Measurements from ENCODE around the gene S1PR4. TPM values are rescaled to one million over a fixed set of nuclear protein-coding genes. Genes with fewer than 3 reads are reported as not detected.

S1PR4 gene
- total and polyA plus RNA-seq, 2 donors from 2014 or later: 0.67 to 5.1 TPM

GRCh38 chr19:3161453-3161852, 17.1 kb upstream of the S1PR4 start:
- H3K27ac ChIP-seq (ENCODE audit: low read depth in 2 of 2, low read length in 2 of 2): no peak overlapping the region
- DNase-seq (no peak), FAIRE-seq (no peak)
- H3K9me3 ChIP-seq (ENCODE audit: control insufficient read depth in 2 of 3, insufficient read depth in 1 of 3, low read length in 3 of 3): no peaks in the 10 kb centered on the region
- no peaks in the 10 kb centered on the region for H3K4me1 ChIP-seq (ENCODE audit: control insufficient read depth in 2 of 3, insufficient read depth in 2 of 3, low read depth in 1 of 3, low read length in 3 of 3)
- no peak overlapping the region for H3K9ac ChIP-seq (ENCODE audit: low read length in 3 of 3)
- no peaks in the 10 kb centered on the region for H3K36me3 ChIP-seq (ENCODE audit: control insufficient read depth in 2 of 3, insufficient read depth in 3 of 3, low read length in 3 of 3)
- intact Hi-C loops (cut with DNase I): no loop called here
- no peak overlapping the region for H3K4me3 ChIP-seq (ENCODE audit: low read length in 3 of 3)
- no peak for TF ChIP-seq CTCF (IDR thresholded peaks at IDR 0.05; ENCODE audit: borderline replicate concordance, extremely low read depth, insufficient read depth)
- no peaks in the 10 kb centered on the region for H3K27me3 ChIP-seq (ENCODE audit: control insufficient read depth, insufficient read depth, low read length)

- FAIRE-seq (no peak), DNase-seq (peak in 1 of 5 donors; percentile 72)
- H3K36me3 ChIP-seq (ENCODE audit: control insufficient read depth in 2 of 3, insufficient read depth in 3 of 3, low read length in 3 of 3): no peaks in the 10 kb centered on the region
- no peaks in the 10 kb centered on the region for H3K9me3 ChIP-seq (ENCODE audit: control insufficient read depth in 2 of 3, insufficient read depth in 1 of 3, low read length in 3 of 3)
- no peaks in the 10 kb centered on the region for H3K4me1 ChIP-seq (ENCODE audit: control insufficient read depth in 2 of 3, insufficient read depth in 2 of 3, low read depth in 1 of 3, low read length in 3 of 3)
- no peak for TF ChIP-seq CTCF (IDR thresholded peaks at IDR 0.05; ENCODE audit: borderline replicate concordance, extremely low read depth, insufficient read depth)
- no peak overlapping the region for H3K9ac ChIP-seq (ENCODE audit: low read length in 3 of 3)
- no peak overlapping the region for H3K4me3 ChIP-seq (ENCODE audit: low read length in 3 of 3)
- intact Hi-C loops (cut with DNase I): no loop called here
- no peak overlapping the region for H3K27ac ChIP-seq (ENCODE audit: low read depth in 2 of 2, low read length in 2 of 2)
- no peaks in the 10 kb centered on the region for H3K27me3 ChIP-seq (ENCODE audit: control insufficient read depth, insufficient read depth, low read length)
These were observed 15.9 kb upstream of the S1PR4 start for GRCh38 chr19:3162418-3163229.

- FAIRE-seq: no peak
- intact Hi-C loops (cut with DNase I): no loop called here
- no peak overlapping the region for H3K27ac ChIP-seq (ENCODE audit: low read depth in 2 of 2, low read length in 2 of 2)
These were observed 15.2 kb upstream of the S1PR4 start for GRCh38 chr19:3163230-3163886.

More at GRCh38 chr19:3163230-3163886, 15.2 kb upstream of the S1PR4 start:
- Histone ChIP-seq H3K4me1 (ENCODE audit: control insufficient read depth in 2 of 3, insufficient read depth in 2 of 3, low read depth in 1 of 3, low read length in 3 of 3) (no peaks in the 10 kb centered on the region), H3K9ac (ENCODE audit: low read length in 3 of 3) (no peak overlapping the region), H3K9me3 (ENCODE audit: control insufficient read depth in 2 of 3, insufficient read depth in 1 of 3, low read length in 3 of 3) (no peaks in the 10 kb centered on the region), H3K4me3 (ENCODE audit: low read length in 3 of 3) (no peak overlapping the region), H3K27me3 (ENCODE audit: control insufficient read depth, insufficient read depth, low read length) (no peaks in the 10 kb centered on the region), H3K36me3 (ENCODE audit: control insufficient read depth in 2 of 3, insufficient read depth in 3 of 3, low read length in 3 of 3) (no peaks in the 10 kb centered on the region)
- peak; percentile 90 for TF ChIP-seq CTCF (IDR thresholded peaks at IDR 0.05; ENCODE audit: borderline replicate concordance, extremely low read depth, insufficient read depth)
- peak; percentile 70 to 84 (median 78) for DNase-seq
